ENCODE measurements around the gene FSD1. TPM values are rescaled to one million over a fixed set of nuclear protein-coding genes. Genes with fewer than 3 reads are reported as not detected.
A peak's percentile ranks its signal among the peaks of the same experiment; 100 is the strongest.
"Not testable (repeated sequence)": the region's sequence is repeated elsewhere in the genome, so short reads cannot be mapped to it uniquely, and the experiment has no call there.

Gene FSD1
- total RNA-seq, 2 experiments from 2014 or later: 19.8 to 23.2 TPM

DNA sequence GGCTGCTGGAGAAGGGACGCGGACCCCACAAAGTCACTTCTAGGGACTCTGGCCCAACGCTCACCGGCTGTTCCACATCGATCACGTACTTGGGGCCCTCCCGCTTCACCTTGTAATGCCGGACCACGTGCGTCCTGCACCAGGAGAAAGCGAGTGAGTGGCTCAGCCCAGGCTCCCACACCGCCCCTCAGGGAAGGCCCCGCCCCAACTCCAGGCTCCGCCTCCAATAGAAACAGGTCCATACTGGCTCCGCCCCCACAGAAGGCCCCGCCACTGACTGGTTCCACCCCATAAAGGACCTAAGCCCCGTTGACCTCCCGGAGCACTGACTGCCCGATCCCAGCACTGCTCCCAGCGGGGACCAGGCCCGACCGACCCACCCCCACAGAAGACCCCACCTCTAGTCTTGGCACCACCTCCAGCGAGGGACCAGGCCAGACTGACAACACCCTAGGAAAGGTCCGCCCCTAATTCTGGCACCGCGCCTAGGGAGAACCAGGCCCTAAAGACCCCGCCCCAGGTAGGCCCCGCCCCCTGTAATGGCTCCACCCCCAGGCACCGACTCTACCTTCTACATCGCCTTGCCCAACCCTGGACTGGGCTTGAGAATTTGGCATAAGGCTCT is 23.0 kb downstream of the FSD1 start:
- no peak overlapping the region for H2AFZ ChIP-seq (ENCODE audit: low read length)
- H3K9me3 ChIP-seq (ENCODE audit: low read length): no peaks in the 10 kb centered on the region
- intact Hi-C loops (cut with micrococcal nuclease; ENCODE audit: unreplicated experiment): no loop called here
- ChIA-PET POLR2A (no interaction called here), CTCF (ENCODE audit: unreplicated experiment) (no interaction called here)
- peak; percentile 38 for DNase-seq (ENCODE audit: low spot score)
- no peak overlapping the region for H3K4me3 ChIP-seq (ENCODE audit: low read depth, low read length, poor library complexity, severe bottlenecking)
- no peaks in the 10 kb centered on the region for H3K9me2 ChIP-seq (ENCODE audit: insufficient read depth, low read length)
- peak overlapping the region; percentile 25; the same call in 1 of the 2 replicates for H3K4me2 ChIP-seq (ENCODE audit: low read length)
- H3K36me3 ChIP-seq (ENCODE audit: insufficient read depth, low read length): no peaks in the 10 kb centered on the region
- no peaks in the 10 kb centered on the region for H4K20me1 ChIP-seq (ENCODE audit: insufficient read depth, low read length)
- TF ChIP-seq, protein P1, sequence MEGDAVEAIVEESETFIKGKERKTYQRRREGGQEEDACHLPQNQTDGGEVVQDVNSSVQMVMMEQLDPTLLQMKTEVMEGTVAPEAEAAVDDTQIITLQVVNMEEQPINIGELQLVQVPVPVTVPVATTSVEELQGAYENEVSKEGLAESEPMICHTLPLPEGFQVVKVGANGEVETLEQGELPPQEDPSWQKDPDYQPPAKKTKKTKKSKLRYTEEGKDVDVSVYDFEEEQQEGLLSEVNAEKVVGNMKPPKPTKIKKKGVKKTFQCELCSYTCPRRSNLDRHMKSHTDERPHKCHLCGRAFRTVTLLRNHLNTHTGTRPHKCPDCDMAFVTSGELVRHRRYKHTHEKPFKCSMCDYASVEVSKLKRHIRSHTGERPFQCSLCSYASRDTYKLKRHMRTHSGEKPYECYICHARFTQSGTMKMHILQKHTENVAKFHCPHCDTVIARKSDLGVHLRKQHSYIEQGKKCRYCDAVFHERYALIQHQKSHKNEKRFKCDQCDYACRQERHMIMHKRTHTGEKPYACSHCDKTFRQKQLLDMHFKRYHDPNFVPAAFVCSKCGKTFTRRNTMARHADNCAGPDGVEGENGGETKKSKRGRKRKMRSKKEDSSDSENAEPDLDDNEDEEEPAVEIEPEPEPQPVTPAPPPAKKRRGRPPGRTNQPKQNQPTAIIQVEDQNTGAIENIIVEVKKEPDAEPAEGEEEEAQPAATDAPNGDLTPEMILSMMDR (conservative IDR thresholded peaks at IDR 0.05; ENCODE audit: low read length): no peak
- TF ChIP-seq EZH2phosphoT487 (IDR thresholded peaks at IDR 0.05; ENCODE audit: borderline replicate concordance, low read depth, low read length): no peak
- no peak overlapping the region for H3K27ac ChIP-seq (ENCODE audit: low read depth, low read length, poor library complexity, severe bottlenecking)
- peaks cover 8% of the 10 kb centered on the region for H3K4me1 ChIP-seq (ENCODE audit: insufficient read depth, low read length, poor library complexity, severe bottlenecking)
- no TSS peak for BruUV-seq (replicated peaks)
- no peaks in the 10 kb centered on the region for H3K79me2 ChIP-seq (ENCODE audit: insufficient read depth, low read depth, low read length)

DNA sequence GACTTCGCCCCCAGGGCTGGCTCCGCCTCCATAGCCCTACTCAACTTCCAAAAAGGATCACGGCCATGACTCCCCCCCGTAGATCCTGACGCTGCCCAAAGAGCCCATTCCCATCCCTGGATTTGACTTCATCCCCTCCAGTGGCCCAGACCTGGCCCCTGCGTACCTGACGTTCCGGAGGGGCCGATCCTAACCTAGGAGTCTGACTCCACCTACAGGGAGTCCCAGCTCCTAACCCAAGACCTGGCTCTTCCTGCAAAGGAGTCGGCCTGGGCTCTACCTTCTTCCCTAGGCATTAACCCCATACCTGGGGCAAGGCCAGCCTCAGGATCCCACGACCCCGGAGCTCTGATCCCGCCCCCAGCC is 23.5 kb downstream of the FSD1 start:
- H3K9me2 ChIP-seq (ENCODE audit: insufficient read depth, low read length): no peaks in the 10 kb centered on the region
- BruUV-seq (replicated peaks): no TSS peak
- H3K4me2 ChIP-seq (ENCODE audit: low read length): no peak overlapping the region
- no peaks in the 10 kb centered on the region for H3K9me3 ChIP-seq (ENCODE audit: low read length)
- CTCF ChIA-PET (ENCODE audit: unreplicated experiment): no interaction called here
- POLR2A ChIA-PET: interaction anchor here (0.6 kb wide), 1 partner anchor 140 kb away, joined by 3 read pairs; no protein-coding TSS in a partner anchor
- no peaks in the 10 kb centered on the region for H3K79me2 ChIP-seq (ENCODE audit: insufficient read depth, low read depth, low read length)
- intact Hi-C loops (cut with micrococcal nuclease; ENCODE audit: unreplicated experiment): no loop called here
- peaks cover 8% of the 10 kb centered on the region for H3K4me1 ChIP-seq (ENCODE audit: insufficient read depth, low read length, poor library complexity, severe bottlenecking)
- TF ChIP-seq, protein P1 (conservative IDR thresholded peaks at IDR 0.05; ENCODE audit: low read length): no peak
- TF ChIP-seq EZH2phosphoT487 (IDR thresholded peaks at IDR 0.05; ENCODE audit: borderline replicate concordance, low read depth, low read length): no peak
- no peak overlapping the region for H3K4me3 ChIP-seq (ENCODE audit: low read depth, low read length, poor library complexity, severe bottlenecking)
- DNase-seq (ENCODE audit: low spot score): no peak
- no peaks in the 10 kb centered on the region for H3K36me3 ChIP-seq (ENCODE audit: insufficient read depth, low read length)
- H2AFZ ChIP-seq (ENCODE audit: low read length): no peak overlapping the region
- no peaks in the 10 kb centered on the region for H4K20me1 ChIP-seq (ENCODE audit: insufficient read depth, low read length)
- no peak overlapping the region for H3K27ac ChIP-seq (ENCODE audit: low read depth, low read length, poor library complexity, severe bottlenecking)

DNA sequence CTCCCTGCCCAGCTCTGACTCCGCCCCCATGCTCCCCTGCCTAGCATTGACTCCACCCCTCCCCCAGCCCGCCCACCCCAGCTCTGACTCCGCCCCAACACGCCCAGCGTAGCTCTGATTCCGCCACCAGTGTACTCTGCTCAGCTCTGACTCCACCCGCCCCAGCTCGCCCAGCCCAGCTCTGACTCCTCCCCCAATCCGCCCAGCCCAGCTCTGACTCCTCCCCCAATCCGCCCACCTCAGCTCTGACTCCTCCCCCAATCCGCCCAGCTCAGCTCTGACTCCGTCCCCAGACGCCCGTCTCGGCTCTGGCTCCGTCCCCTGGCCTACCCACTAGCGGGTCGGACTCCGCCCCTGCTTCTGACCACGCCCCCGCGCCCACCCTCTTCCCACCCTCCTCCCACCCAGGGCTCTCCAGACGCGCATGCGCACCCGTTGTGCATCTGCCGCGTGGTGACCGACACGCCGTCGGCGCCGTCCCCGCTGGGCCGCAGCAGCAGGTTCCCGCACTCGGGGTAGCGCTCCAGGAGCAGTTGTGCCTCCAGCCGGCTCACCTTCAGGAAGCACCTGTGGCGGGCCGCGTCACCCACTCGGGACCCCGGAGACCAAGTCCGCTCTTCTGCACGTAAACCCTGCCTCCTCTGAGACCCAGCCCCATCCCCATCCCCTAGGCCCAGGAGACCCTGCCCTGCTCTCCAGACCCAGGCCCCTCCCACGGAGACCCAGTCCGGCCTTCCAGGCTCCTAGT is 24.0 kb downstream of the FSD1 start:
- ChIA-PET CTCF (ENCODE audit: unreplicated experiment) (no interaction called here), POLR2A (interaction anchor here (0.6 kb wide), 1 partner anchor 139 kb away, joined by 3 read pairs; no protein-coding TSS in a partner anchor)
- peak; percentile 22 for DNase-seq (ENCODE audit: low spot score)
- Histone ChIP-seq H3K4me2 (ENCODE audit: low read length) (no peak overlapping the region), H3K36me3 (ENCODE audit: insufficient read depth, low read length) (no peaks in the 10 kb centered on the region), H3K4me1 (ENCODE audit: insufficient read depth, low read length, poor library complexity, severe bottlenecking) (peaks cover 8% of the 10 kb centered on the region), H3K79me2 (ENCODE audit: insufficient read depth, low read depth, low read length) (no peaks in the 10 kb centered on the region), H3K9me2 (ENCODE audit: insufficient read depth, low read length) (no peaks in the 10 kb centered on the region), H3K27ac (ENCODE audit: low read depth, low read length, poor library complexity, severe bottlenecking) (no peak overlapping the region), H4K20me1 (ENCODE audit: insufficient read depth, low read length) (no peaks in the 10 kb centered on the region), H3K4me3 (ENCODE audit: low read depth, low read length, poor library complexity, severe bottlenecking) (no peak overlapping the region), H3K9me3 (ENCODE audit: low read length) (no peaks in the 10 kb centered on the region), H2AFZ (ENCODE audit: low read length) (no peak overlapping the region)
- BruUV-seq (replicated peaks): no TSS peak
- TF ChIP-seq, protein P1 (conservative IDR thresholded peaks at IDR 0.05; ENCODE audit: low read length): no peak
- no peak for TF ChIP-seq EZH2phosphoT487 (IDR thresholded peaks at IDR 0.05; ENCODE audit: borderline replicate concordance, low read depth, low read length)
- intact Hi-C loops (cut with micrococcal nuclease; ENCODE audit: unreplicated experiment): no loop called here

DNA sequence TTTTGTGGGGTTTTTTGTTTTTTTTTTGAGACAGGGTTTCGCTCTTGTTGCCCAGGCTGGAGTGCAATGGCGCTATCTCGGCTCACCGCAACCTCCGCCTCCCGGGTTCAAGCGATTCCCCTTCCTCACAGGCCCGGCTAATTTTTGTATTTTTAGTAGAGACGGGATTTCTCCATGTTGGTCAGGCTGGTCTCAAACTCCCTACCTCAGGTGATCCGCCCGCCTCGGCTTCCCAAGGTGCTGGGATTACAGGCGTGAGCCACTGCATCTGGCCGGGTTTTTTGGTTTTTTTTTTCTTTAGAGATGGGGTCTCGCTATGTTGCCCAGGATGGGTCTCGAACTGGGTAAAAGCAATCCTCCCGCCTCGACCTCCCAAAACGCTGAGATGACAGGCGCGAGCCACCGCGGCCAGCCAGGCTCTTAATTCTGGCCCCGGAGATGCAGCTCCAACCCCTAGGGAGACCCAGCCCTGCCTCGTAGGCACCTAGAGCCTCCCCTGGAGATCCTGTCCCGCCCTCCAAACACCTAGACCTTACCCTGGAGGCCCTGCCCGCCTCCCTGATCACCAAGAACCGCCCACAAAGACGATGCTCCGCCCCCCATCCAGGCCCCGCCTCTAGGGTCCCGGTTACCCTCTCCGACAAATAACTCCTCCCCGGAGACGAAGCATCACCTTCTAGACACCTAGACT is 24.7 kb downstream of the FSD1 start:
- POLR2A ChIA-PET; H3K4me3 ChIP-seq (ENCODE audit: low read depth, low read length, poor library complexity, severe bottlenecking); H2AFZ ChIP-seq (ENCODE audit: low read length): not testable (repeated sequence)

More for the DNA sequence above, 24.7 kb downstream of the FSD1 start:
- intact Hi-C loops (cut with micrococcal nuclease; ENCODE audit: unreplicated experiment); H4K20me1 ChIP-seq (ENCODE audit: insufficient read depth, low read length); BruUV-seq (replicated peaks); H3K4me2 ChIP-seq (ENCODE audit: low read length); H3K27ac ChIP-seq (ENCODE audit: low read depth, low read length, poor library complexity, severe bottlenecking); H3K36me3 ChIP-seq (ENCODE audit: insufficient read depth, low read length); H3K9me3 ChIP-seq (ENCODE audit: low read length); DNase-seq (ENCODE audit: low spot score); H3K9me2 ChIP-seq (ENCODE audit: insufficient read depth, low read length); H3K79me2 ChIP-seq (ENCODE audit: insufficient read depth, low read depth, low read length); H3K4me1 ChIP-seq (ENCODE audit: insufficient read depth, low read length, poor library complexity, severe bottlenecking); CTCF ChIA-PET (ENCODE audit: unreplicated experiment): not testable (repeated sequence)

Data from OCI-LY7 (cell line).